HepG2 (cell line): ENCODE measurements around the gene CEP97. TPM values are rescaled to one million over a fixed set of nuclear protein-coding genes. Genes with fewer than 3 reads are reported as not detected.
A peak's percentile ranks its signal among the peaks of the same experiment; 100 is the strongest.

Experiments
- CBFB ChIP-seq: sonication (generic); formaldehyde crosslinking; IDR thresholded peaks from 2 replicates; pipeline ENCODE4 v1.4.0; 2020; ENCODE audit warnings: missing genetic modification reagents
- GLI4 ChIP-seq: sonication (generic); formaldehyde crosslinking; IDR thresholded peaks from 2 replicates; pipeline ENCODE4 v1.5.1; 2020; ENCODE audit warnings: missing genetic modification reagents, mild to moderate bottlenecking, moderate library complexity, borderline replicate concordance
- KLF16 ChIP-seq, 2 experiments: sonication (generic) in 1 of 2; formaldehyde crosslinking in 1 of 2; IDR thresholded peaks; 2 replicates each; pipeline versions ENCODE4 v1.6.1 to v1.8.0; 2016 to 2023; ENCODE audit warnings: missing genetic modification reagents in 2 of 2, missing compliant biosample characterization in 1 of 2
- KLF9 ChIP-seq: IDR thresholded peaks from 2 replicates; pipeline ENCODE4 v1.6.1; 2016; ENCODE audit warnings: low read depth
- MTA1 ChIP-seq: sonication (generic); formaldehyde crosslinking; IDR thresholded peaks from 2 replicates; pipeline ENCODE4 v1.4.0; 2020; ENCODE audit warnings: missing genetic modification reagents, mild to moderate bottlenecking, borderline replicate concordance
- RBFOX2 ChIP-seq: fragments of 200-400 bp; formaldehyde crosslinking; IDR thresholded peaks from 2 replicates; pipeline ENCODE4 v1.6.1; 2017; ENCODE audit warnings: low read depth, mild to moderate bottlenecking, low read length
- REPIN1 ChIP-seq: sonication (generic); formaldehyde crosslinking; IDR thresholded peaks from 2 replicates; pipeline ENCODE4 v1.8.0; 2022; ENCODE audit warnings: missing genetic modification reagents, low read depth, mild to moderate bottlenecking, borderline replicate concordance
- REXO4 ChIP-seq: sonication (generic); formaldehyde crosslinking; IDR thresholded peaks from 2 replicates; pipeline ENCODE4 v1.8.0; 2022; ENCODE audit warnings: missing genetic modification reagents, mild to moderate bottlenecking, borderline replicate concordance
- RFX5 ChIP-seq: IDR thresholded peaks from 2 replicates; pipeline ENCODE4 v1.6.1; 2011; ENCODE audit warnings: low read depth, low read length, improper control_type of control experiment
- SSRP1 ChIP-seq: IDR thresholded peaks from 2 replicates; pipeline ENCODE4 v1.6.1; 2016; ENCODE audit warnings: control low read depth
- TCF7L2 ChIP-seq: IDR thresholded peaks from 2 replicates; pipeline ENCODE4 v1.6.1; 2011; ENCODE audit warnings: mild to moderate bottlenecking, low read depth, low read length, moderate library complexity
- TMF1 ChIP-seq: sonication (generic); formaldehyde crosslinking; IDR thresholded peaks from 2 replicates; pipeline ENCODE4 v1.8.1; 2022; ENCODE audit warnings: low read depth, missing genetic modification reagents
- ZNF160 ChIP-seq: sonication (generic); formaldehyde crosslinking; IDR thresholded peaks from 2 replicates; pipeline ENCODE4 v1.8.0; 2022; ENCODE audit warnings: mild to moderate bottlenecking, inconsistent platforms, missing genetic modification reagents
- ZNF558 ChIP-seq: sonication (generic); formaldehyde crosslinking; IDR thresholded peaks from 2 replicates; pipeline ENCODE4 v1.9.0; 2022; ENCODE audit warnings: mild to moderate bottlenecking, missing genetic modification reagents, borderline replicate concordance
- ZNF564 ChIP-seq: sonication (generic); formaldehyde crosslinking; IDR thresholded peaks from 2 replicates; pipeline ENCODE4 v1.8.1; 2023; ENCODE audit warnings: mild to moderate bottlenecking, missing genetic modification reagents
- ZNF678 ChIP-seq: sonication (generic); formaldehyde crosslinking; IDR thresholded peaks from 2 replicates; pipeline ENCODE4 v1.4.0; 2020; ENCODE audit warnings: mild to moderate bottlenecking, missing genetic modification reagents
- ZNF883 ChIP-seq: sonication (generic); formaldehyde crosslinking; IDR thresholded peaks from 2 replicates; pipeline ENCODE4 v1.5.1; 2020; ENCODE audit warnings: mild to moderate bottlenecking, missing genetic modification reagents; ENCODE audit errors: not compliant biosample characterization
- polyA plus RNA-seq, 8 experiments: library from polyadenylated mRNA; depleted of rRNA in 3 of 8; stranded (reverse) in 7 of 8; unstranded in 1 of 8; fragments of >200 nt; fragmentation: Illumina TruSeq in 4 of 8; extraction: Trizol in 4 of 8; gene quantifications; 2 replicates each; pipeline versions ENCODE4 v1.2.1 to v1.2.3, GENCODE V29; 2011 to 2016; ENCODE audit warnings: low read depth in 4 of 8, missing spikeins in 1 of 8, mixed read lengths in 1 of 8; ENCODE audit not compliant: insufficient read depth in 1 of 8
- total RNA-seq, 5 experiments: library from RNA; depleted of rRNA; stranded (reverse); fragments of >200 nt; fragmentation: Illumina TruSeq; extraction: Trizol; gene quantifications; 2 replicates each; pipeline ENCODE4 v1.2.3, GENCODE V29; 2016; ENCODE audit warnings: low read depth in 1 of 5
- TF ChIP-seq, protein P1 (sequence below): sonication (generic); formaldehyde crosslinking; IDR thresholded peaks from 2 replicates; pipeline ENCODE4 v1.8.1; 2023; ENCODE audit warnings: mild to moderate bottlenecking, missing genetic modification reagents
- TF ChIP-seq, protein P2 (sequence below): sonication (generic); formaldehyde crosslinking; IDR thresholded peaks from 2 replicates; pipeline ENCODE4 v1.8.0; 2022; ENCODE audit warnings: missing genetic modification reagents, mild to moderate bottlenecking, moderate library complexity, borderline replicate concordance
- TF ChIP-seq, protein P3 (sequence below): sonication (generic); formaldehyde crosslinking; IDR thresholded peaks from 2 replicates; pipeline ENCODE4 v1.5.1; 2020; ENCODE audit warnings: mild to moderate bottlenecking, missing genetic modification reagents, borderline replicate concordance

The CEP97 gene
- total and polyA plus RNA-seq, 2 of the 13 experiments (the other 11 are each of a cell fraction or from before 2014, with no cell fraction given), result 0.99 to 6.5 TPM

DNA sequence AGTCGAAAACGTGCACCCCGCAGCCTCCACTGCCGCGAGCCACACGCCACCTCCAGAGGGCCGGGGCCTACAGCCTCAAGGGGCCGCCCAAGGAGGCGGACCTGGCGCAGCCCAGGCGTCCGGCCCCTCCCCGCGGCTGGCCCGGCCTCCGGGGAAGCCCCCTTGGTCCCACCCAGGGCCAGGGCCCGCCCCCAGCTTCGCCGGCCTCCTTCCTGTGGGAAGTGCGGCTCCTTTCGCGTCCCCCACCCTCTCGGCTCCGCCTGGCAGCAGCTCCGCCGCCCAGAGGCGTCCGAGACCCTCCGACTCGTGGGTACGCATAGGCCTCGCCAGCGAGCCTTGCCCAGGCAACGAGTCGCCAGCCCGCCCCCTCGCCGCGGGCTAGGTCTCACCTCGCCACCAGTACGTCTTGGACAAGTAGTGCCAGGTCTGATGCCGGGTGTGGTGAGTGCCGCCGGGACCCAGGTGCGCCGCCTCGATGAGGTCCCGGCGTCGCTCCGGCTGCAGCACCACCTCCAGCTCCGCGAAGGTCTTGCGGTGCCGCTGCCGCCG is 48.1 kb upstream of the CEP97 start (continued):
- TF ChIP-seq, protein P1, sequence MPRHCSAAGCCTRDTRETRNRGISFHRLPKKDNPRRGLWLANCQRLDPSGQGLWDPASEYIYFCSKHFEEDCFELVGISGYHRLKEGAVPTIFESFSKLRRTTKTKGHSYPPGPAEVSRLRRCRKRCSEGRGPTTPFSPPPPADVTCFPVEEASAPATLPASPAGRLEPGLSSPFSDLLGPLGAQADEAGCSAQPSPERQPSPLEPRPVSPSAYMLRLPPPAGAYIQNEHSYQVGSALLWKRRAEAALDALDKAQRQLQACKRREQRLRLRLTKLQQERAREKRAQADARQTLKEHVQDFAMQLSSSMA (CRISPR knock-in tag), result no peak
- TF ChIP-seq REXO4 (CRISPR knock-in tag) (no peak), KLF9 (CRISPR knock-in tag) (no peak), ZNF160 (peak; percentile 23; the same call in 1 of the 2 replicates), ZNF883 (CRISPR knock-in tag) (peak; percentile 20), TMF1 (CRISPR knock-in tag) (0 out of 2 replicates have a peak, but pooled peaks have one; percentile 20), CBFB (CRISPR knock-in tag) (peak; percentile 26; the same call in 1 of the 2 replicates), RBFOX2 (peak; percentile 94), ZNF558 (CRISPR knock-in tag) (no peak), SSRP1 (CRISPR knock-in tag) (no peak), REPIN1 (peak; percentile 48; the same call in 1 of the 2 replicates), TCF7L2 (no peak), RFX5 (no peak), KLF16 (CRISPR knock-in tag; IDR thresholded peaks at IDR 0.05) (peak in 1 of 2 experiments; percentile 26; a peak in 1 of 4 replicates), GLI4 (CRISPR knock-in tag) (peak; percentile 82; the same call in 1 of the 2 replicates), MTA1 (CRISPR knock-in tag) (no peak), ZNF564 (CRISPR knock-in tag) (0 out of 2 replicates have a peak, but pooled peaks have one; percentile 14), ZNF678 (peak; percentile 28; the same call in 1 of the 2 replicates)
- TF ChIP-seq, protein P2, sequence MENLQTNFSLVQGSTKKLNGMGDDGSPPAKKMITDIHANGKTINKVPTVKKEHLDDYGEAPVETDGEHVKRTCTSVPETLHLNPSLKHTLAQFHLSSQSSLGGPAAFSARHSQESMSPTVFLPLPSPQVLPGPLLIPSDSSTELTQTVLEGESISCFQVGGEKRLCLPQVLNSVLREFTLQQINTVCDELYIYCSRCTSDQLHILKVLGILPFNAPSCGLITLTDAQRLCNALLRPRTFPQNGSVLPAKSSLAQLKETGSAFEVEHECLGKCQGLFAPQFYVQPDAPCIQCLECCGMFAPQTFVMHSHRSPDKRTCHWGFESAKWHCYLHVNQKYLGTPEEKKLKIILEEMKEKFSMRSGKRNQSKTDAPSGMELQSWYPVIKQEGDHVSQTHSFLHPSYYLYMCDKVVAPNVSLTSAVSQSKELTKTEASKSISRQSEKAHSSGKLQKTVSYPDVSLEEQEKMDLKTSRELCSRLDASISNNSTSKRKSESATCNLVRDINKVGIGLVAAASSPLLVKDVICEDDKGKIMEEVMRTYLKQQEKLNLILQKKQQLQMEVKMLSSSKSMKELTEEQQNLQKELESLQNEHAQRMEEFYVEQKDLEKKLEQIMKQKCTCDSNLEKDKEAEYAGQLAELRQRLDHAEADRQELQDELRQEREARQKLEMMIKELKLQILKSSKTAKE (CRISPR knock-in tag), result no peak
- TF ChIP-seq, protein P3, sequence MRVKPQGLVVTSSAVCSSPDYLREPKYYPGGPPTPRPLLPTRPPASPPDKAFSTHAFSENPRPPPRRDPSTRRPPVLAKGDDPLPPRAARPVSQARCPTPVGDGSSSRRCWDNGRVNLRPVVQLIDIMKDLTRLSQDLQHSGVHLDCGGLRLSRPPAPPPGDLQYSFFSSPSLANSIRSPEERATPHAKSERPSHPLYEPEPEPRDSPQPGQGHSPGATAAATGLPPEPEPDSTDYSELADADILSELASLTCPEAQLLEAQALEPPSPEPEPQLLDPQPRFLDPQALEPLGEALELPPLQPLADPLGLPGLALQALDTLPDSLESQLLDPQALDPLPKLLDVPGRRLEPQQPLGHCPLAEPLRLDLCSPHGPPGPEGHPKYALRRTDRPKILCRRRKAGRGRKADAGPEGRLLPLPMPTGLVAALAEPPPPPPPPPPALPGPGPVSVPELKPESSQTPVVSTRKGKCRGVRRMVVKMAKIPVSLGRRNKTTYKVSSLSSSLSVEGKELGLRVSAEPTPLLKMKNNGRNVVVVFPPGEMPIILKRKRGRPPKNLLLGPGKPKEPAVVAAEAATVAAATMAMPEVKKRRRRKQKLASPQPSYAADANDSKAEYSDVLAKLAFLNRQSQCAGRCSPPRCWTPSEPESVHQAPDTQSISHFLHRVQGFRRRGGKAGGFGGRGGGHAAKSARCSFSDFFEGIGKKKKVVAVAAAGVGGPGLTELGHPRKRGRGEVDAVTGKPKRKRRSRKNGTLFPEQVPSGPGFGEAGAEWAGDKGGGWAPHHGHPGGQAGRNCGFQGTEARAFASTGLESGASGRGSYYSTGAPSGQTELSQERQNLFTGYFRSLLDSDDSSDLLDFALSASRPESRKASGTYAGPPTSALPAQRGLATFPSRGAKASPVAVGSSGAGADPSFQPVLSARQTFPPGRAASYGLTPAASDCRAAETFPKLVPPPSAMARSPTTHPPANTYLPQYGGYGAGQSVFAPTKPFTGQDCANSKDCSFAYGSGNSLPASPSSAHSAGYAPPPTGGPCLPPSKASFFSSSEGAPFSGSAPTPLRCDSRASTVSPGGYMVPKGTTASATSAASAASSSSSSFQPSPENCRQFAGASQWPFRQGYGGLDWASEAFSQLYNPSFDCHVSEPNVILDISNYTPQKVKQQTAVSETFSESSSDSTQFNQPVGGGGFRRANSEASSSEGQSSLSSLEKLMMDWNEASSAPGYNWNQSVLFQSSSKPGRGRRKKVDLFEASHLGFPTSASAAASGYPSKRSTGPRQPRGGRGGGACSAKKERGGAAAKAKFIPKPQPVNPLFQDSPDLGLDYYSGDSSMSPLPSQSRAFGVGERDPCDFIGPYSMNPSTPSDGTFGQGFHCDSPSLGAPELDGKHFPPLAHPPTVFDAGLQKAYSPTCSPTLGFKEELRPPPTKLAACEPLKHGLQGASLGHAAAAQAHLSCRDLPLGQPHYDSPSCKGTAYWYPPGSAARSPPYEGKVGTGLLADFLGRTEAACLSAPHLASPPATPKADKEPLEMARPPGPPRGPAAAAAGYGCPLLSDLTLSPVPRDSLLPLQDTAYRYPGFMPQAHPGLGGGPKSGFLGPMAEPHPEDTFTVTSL (CRISPR knock-in tag), result 0 out of 2 replicates have a peak, but pooled peaks have one; percentile 22
- TF ChIP-seq, all 625 proteins: peak for 161
